Hepatic stellate cell (primary cell): ENCODE measurements around the gene MAPK8IP3.
"Not testable (repeated sequence)": the region's sequence is repeated elsewhere in the genome, so short reads cannot be mapped to it uniquely, and the experiment has no call there.

Source experiments
- DNase-seq: peaks from one replicate; pipeline ENCODE4 v3.0.0; 2011; ENCODE audit warnings: low spot score

The MAPK8IP3 gene

DNA sequence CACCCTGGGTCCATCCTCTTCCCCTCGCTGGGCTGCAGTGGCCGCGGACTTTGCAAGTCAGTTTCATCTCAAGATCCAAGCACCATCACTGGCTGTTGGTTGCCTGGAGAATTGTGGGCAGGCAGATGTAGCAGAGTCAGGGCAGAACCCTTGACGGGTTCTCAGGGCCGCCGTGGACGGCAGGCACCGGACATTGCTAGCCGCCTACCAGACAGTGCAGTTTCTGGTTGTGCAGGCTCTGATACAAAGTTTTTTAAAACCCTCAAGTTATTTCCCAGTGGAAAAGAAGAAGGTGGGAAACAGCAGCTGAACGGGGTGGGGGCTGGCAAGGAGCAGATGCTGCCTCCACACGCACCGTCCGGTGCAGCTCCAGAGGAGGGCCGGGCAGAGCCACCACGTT is 3.4 kb downstream of the MAPK8IP3 start:
- DNase-seq = no peak

DNA sequence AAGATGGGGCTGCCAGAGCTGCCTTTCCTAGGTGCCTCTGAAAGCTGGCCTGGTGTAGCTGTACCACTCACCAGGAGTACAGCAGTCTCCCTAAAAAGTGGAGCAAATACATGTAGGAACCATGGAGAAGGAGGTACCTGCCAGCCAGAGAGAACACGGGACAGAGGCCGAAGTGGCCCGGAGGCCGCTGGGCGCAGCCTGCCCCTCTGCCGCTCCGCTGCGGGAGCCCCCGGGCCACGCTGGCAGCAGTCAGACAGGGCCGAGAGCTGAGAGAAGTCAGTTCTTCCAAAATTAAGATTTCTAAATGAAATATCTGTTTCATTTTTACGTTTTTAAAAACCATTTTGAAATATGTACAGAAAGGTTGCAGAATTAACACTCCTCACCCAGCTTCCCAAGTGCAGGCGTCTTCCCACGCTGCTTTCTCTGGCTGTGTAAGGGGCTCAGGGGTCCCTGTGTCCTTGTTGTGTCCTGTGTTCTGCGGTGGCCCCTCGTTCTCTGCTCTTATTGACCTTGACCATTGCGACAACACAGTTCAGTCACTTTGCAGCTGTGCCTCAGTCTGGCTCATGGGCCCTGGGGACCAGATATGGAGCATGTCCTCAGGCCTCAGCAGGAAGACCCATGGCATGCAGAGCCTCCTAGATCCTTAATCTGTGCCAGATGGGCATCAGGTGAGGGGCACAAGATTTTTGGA is 5.0 kb downstream of the MAPK8IP3 start:
- no peak for DNase-seq

DNA sequence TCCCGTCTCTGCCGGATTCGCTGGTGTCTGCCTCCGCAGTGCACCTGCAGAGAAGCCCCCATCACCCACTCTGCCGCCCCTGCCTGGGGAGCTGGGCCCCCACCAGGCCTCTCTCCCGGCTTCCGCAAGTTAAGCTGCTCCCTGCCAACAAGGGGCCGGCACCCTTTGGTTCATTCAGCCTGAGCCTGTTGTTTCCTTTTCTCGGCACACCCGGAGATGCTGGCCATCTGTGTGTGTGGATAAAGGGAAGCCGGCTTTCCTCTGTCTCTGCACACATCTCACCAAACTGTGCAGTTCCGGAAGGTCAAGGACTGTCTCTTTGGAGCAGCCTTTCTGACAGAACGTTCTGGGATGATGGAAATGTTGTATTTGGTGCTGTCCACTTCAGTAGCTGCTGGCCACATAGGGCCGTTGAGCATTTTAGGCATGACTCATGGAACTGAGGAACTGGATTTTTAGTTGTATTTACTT is 6.8 kb downstream of the MAPK8IP3 start:
- DNase-seq = peak; percentile 41

DNA sequence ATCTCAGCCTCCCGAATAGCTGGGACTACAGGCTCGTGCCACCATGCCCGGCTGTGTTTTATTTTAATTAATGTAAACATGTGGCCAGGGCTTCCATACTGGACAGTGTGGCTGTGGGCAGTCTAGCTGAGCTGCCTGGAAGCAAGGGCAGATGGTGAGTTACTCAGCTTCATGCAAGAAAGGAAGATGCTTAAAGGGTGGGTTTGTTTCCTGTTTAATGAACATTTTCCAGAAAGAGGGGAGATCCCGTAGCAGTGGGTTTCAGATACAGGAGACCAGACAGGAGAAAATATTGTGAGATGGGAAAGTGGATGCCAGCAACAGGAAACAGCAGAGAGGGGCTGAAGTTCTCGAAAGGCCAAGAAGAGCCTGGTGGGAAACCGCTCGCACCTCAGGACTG is 7.3 kb downstream of the MAPK8IP3 start:
- DNase-seq = no peak

DNA sequence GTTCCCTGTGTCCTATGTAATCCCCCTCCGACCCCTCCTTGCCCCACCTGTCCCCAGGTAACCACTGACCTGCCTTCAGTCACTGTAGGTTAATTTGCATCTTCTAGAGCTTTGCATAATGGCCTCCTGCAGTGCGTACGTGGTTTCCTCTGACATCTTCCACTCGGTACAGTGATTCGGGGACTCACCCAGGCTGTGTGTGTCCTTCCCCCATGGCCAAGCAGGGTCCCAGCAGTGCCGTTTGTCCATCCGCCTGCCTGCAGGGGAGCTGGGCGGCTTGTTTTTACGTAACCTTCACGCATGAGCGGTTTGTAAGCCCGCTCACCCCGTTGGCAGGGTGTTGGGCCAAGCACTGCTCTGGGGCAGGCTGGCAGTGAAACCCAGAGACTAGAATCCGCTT is 7.9 kb downstream of the MAPK8IP3 start:
- DNase-seq = no peak

DNA sequence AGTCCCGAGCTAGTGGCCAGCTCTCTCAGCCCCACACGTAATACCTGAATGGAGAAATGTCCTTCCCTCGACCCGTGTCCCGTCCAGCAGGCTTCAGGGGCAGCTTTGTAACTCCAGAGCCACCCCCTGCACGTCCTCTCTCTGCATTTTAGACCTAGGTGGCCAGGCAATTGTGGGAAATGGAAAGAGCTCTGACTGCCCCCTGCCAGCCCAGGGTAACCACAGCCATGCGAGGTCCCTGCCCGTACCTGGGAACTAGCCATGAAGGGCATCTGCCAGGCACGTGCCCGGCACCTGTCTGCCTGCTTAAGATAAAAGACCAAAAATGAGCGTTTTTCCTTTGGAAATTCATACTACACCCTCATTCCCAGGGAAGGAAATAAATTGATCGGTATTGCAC is 9.2 kb downstream of the MAPK8IP3 start:
- DNase-seq = no peak

DNA sequence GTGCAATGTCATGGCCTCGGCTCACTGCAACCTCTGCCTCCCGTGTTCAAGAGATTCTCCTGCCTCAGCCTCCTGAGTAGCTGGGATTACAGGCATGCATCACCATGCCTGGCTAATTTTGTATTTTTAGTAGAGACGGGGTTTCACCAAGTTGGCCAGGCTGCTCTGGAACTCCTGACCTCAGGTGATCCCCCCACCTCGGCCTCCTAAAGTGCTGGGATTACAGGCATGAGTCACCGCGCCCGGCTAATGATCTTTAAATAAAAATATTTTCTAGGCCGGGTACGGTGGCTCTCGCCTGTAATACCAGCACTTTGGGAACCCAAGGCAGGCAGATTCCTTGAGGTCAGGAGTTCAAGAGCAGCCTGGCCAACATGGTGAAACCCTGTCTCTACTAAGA is 12.2 kb downstream of the MAPK8IP3 start:
- not testable (repeated sequence) for DNase-seq

DNA sequence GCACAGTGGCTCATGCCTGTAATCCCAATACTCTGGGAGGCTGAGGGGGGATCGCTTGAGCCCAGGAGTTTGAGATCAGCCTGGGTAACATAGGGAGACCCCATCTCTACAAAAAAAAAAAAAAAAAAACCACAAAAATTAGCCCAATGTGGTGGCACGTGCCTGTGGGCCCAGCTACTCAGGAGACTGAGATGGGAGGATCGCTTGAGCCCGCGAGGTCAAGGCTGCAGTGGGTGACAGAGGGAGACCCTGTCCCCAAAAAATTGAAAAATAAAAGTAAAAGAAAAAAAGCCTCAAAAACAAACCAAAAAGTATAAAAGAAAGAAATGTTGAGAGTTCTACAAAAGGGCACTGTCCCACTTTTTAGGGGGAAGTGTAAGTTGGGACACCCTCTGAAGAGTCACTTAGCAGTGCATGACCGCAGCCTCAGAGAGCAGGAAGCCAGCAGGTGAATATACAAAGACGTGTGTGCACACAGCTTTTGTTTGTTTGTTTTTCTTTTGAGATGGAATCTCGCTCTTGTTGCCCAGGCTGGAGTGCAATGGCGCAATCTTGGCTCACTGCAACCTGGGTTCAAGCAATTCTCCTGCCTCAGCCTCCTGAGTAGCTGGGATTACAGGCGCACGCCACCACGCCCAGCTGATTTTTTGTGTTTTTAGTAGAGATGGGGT is 13.7 kb downstream of the MAPK8IP3 start:
- DNase-seq = not testable (repeated sequence)

DNA sequence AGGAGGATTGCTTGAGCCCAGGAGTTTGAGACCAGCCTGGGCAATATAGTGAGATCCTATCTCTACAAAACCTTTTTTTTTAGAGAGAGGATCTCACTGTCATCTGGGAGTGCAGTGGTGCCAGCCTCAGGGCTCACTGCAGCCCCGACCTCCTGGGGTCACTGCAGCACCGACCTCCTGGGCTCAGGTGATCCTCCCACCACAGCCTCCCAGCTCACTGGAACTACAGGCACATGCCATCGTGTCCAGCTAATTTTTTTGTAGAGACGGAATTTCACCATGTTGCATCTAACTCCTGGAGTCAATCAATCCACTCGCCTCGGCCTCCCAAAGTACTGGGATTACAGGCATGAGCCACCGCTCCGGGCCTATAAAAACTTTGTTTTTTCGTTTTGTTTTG is 15.4 kb downstream of the MAPK8IP3 start:
- no peak for DNase-seq

DNA sequence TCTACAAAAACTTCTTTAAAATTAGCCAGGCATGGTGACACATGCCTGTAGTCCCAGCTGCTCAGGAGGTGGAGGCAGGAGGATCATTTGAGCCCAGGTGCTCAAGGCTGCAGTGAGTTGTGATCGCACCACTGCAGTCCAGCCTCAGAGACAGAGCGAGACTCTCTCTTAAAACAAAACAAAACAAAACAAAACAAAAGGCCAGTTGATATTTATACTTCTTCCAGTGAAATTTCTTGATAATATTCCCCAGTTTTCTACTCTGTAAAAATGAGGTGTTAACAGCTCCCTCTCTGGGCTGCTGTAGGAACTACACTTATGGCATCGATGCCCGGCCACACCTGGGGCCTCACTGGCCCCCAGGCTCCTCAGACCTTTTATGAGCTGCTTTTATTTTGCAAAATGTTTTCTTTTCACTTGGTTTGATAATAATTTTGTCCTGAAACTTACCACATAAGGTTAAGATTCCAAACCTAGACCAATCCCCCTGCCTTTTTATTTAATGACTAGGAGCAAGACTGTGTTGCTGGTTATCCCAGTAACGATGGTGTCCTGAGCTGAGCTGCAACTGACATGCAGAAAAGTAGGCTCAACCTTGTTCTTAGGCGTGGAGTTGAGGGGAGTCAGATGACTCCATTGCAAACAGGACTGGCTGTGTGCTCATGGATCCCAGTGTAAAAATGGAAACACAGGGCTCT is 17.6 kb downstream of the MAPK8IP3 start:
- DNase-seq = peak; percentile 45

DNA sequence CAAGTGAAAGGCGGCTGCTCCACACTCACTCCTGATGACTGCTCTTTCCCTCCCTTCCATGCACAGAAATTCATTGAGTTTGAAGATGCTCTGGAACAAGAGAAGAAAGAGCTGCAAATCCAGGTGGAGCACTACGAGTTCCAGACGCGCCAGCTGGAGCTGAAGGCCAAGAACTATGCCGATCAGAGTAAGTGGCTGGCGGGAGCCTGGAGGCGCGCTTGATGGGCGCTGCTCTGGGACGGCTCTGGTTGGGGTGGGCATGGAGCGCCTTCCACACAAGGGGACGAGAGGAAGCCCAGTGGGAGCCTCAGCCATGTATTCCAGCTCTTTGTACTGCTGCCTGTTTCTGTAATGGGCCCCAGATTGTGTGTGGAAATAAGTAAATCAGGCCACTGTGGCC is 18.5 kb downstream of the MAPK8IP3 start:
- no peak for DNase-seq

DNA sequence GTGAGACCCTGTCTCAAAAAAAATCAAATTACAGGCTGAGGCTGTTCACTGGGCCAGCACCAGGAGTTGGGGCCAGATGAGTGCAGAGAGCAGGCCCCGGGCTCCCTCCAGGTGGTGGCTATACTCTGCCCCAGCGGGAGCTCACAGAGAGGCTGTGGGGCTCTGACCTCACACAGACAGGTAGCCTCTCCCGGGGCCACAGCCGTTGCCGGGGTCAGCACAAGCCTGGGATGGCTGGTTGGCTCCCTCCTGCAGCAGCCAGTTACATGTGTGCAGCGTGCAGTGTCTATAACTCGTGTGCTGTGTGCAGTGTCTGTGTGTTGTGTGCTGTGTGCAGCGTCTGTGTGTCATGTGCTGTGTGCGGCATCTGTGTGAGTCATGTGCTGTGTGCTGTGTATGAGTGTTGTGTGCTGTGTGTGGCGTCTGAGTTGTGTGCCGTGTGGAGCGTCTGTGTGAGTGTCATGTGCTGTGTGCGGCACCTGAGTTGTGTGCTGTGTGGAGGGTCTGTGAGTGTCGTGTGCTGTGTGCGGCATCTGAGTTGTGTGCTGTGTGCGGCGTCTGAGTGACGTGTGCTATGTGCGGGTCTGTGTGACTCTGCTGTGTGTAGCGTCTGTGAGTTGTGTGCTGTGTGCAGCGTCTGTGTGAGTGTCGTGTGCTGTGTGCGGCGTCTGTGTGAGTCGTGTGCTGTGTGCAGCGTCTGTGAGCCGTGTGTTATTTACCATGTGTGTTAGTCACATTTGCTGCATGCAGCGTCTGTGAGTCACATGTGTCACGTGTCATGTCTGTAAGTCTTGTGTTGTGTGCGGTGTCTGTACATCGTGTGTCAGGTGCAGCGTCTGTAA is 20.9 kb downstream of the MAPK8IP3 start:
- DNase-seq = no peak

DNA sequence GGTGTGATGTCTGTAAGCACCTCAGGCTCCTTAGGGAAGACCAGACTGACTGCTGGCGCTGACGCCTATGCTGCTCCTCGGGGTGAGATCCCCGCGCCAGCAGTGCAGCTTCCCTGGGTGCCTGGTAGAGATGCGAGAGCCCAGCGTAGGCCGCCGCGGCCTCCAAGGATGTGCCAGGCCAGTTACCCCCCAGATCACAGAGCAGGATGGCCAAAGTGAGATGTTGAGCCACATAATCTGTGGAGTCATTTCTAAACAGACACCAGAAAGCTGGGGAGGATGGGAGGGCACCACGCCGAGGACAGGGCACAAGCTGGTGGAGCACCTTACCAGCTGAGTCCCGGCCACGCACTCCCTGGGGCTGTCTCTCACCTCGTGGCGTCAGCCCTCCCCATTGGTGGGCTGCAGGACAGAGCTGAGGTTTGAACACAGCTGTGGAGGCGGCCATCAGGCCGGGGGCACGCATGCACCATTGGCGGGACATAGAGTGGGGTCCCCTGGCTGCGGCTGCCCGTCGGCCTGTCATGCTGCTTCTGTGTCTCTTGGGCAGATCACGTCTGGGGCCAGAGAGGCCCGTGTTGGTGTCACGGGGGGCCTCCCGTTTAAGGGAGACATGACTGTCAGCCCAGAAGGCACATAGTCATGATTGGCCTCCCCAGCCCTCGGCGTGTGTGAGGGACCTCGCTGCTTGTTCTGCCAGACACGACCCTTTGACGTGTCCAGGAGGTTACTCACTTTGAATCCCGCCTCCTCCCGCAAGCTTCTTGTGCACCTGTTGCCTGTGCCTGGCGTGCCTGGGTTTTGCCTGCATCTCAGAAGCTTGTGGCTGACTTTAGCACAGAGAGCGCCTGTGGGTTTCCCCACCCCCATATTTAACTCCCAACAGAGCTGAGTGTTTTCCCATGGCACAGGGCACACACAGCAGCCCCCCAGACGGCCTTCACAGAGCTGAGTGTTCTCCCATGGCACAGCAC is 21.9 kb downstream of the MAPK8IP3 start:
- no peak for DNase-seq

DNA sequence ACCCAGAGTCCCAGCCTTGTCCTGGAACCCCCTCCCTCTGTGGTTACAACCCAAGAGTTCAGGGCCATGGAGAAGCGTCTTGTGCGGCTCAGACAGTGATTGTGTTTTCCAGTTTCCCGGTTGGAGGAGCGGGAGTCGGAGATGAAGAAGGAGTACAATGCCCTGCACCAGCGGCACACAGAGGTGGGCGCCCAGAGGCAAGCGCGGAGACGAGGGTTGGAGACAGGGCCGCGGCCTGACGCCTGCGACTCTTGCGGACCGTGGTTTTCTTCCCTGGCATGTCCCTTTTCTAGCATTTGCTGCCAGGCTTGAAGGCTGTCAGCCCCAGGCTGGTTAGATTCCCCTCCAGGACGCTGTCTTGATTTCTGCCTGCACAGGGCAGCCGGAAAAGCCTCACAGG is 23.0 kb downstream of the MAPK8IP3 start:
- no peak for DNase-seq

DNA sequence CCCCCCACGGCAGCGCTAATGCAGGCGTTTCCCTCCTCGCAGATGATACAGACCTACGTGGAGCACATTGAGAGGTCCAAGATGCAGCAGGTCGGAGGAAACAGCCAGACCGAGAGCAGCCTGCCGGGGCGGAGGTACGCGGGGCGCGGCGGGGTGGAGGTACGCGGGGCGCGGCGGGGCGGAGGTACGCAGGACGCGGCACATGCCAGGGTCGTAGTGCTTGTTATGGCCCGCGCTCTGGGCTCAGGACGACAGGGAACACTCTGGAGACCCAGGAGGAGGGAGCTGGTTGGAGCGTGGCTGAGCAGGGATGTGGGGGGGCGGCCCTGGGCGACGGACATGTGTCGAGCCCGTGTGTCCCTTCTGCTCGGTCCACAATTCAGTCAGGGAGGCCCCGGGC is 23.4 kb downstream of the MAPK8IP3 start:
- no peak for DNase-seq

DNA sequence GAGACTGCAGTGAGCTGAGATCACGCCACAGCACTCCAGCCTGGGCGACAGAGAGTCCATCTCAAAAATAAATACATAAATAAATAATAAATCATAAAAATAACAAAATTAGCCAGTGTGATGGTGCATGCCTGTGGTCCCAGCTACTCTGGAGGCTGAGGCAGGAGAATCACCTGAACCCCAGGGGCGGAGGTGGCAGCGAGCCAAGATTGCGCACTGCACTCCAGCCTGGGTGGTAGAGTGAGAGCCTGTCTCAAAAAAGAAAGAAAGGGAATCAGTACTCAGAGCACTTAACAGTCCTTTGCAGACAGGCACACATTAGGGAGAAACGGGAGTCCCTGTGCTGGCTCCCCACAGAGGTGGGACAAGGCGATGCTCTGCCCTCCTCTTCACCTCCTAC is 25.1 kb downstream of the MAPK8IP3 start:
- no peak for DNase-seq

DNA sequence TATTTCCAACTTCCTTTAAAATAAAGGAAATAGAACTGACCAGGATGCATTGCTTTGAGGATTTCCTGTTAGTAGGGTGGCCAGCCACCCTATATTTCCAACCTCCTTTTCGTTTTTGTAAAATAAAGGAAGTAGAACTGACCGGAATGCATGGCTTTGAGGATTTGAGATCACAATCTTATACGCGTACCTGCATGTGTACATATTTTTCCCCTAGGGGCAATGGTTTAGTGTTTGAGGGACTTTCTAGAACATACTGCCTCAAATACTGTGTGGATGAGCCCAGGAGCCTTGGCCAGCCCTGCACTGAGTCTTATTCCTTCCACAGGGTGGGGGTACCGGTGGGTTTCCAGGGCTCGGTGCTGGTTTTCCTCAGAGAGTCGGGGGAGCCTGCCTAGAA is 25.6 kb downstream of the MAPK8IP3 start:
- DNase-seq = no peak

DNA sequence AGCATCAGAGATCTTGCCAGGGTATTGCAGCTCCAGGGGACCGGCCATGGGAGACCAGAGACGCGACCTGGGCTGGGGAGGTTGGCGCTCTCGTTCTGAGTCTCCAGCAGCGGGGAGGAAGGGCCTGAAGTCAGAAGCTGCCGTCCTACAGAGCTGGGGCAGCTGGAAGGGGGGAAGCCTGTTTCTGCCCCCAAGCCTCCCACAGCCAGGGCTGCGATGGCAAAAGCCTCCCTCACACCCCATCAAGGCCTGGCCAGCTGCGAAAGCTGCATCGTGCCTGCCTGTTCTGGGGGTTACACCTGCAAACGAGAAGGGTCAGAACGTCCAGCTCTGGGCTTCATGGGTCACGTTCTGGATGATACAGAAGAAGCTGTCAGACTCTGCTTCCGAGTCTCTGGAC is 26.1 kb downstream of the MAPK8IP3 start:
- no peak for DNase-seq

DNA sequence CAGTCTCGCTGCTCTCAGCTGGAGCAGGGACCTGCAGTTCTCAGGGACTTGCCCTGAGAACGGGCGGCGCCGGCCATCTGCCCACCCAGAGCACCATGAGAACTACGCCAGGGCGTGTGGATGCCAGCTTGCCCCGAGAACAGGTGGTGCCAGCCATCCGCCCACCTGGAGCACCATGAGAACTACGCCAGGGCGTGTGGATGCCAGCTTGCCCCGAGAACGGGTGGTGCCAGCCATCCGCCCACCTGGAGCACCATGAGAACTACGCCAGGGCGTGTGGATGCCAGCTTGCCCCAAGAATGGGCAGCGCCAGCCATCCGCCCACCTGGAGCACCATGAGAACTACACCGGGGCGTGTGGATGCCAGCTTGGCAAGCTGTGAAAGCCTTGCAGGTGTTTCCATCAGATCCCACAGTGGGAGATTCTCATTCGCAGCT is 26.6 kb downstream of the MAPK8IP3 start:
- not testable (repeated sequence) for DNase-seq

DNA sequence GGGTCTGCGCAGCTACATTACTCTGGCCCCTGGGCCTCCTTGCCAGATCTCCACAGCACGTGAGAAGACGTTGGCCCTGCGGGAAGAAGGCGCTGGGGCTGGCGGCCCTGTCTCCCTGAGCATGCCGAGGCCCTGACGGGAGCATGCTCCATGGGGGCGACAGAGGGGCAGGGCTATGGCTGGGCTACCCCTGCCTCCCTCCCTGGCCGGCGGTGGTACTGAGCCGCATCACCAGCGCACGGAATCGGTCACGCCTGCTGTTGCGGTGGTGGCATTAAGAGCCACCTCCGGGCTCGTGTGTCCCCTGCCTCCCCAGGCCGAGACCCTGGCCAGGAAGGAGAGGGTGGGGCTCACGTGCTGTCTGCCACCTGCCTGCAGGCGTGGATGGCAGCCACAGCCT is 28.1 kb downstream of the MAPK8IP3 start:
- no peak for DNase-seq

DNA sequence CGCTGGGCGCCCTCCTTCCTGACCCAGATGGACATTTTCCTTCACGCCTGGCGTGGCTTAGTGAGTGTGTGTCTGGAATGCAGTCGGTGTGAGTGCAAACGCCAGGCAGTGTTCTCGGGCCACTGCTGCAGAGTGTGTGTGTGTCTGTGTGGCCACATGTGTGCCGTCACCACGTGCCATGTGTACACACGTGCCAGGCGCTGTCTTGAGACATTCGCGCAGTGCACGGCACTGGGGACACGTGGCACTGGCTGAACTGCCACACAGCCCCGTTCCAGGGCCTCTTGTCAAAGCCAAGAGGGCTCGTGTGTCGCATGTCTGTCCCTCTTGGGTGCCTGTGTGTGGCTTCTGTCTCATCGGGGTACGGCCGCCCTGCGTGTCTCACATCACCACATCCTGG is 28.8 kb downstream of the MAPK8IP3 start:
- no peak for DNase-seq
